ENCODE measurements around the gene ARL10. TPM values are rescaled to one million over a fixed set of nuclear protein-coding genes. Genes with fewer than 3 reads are reported as not detected.

The ARL10 gene
- total RNA-seq, 1 experiment from 2014 or later = 0.05 TPM

- Histone ChIP-seq H3K79me2 (ENCODE audit: insufficient read depth, low read length) (no peaks in the 10 kb centered on the region), H3K4me2 (ENCODE audit: low read length) (no peak overlapping the region), H3K9me3 (ENCODE audit: control insufficient read depth in 1 of 2, insufficient read depth in 1 of 2, low read depth in 1 of 2, low read length in 2 of 2) (no peaks in the 10 kb centered on the region), H2AFZ (ENCODE audit: low read depth, low read length, poor library complexity, severe bottlenecking) (no peak overlapping the region), H3K9me2 (ENCODE audit: insufficient read depth) (no peaks in the 10 kb centered on the region), H3K36me3 (ENCODE audit: control insufficient read depth in 1 of 2, insufficient read depth in 2 of 2, low read length in 2 of 2) (no peaks in the 10 kb centered on the region; a peak in 1 of 4 replicates), H3K4me3 (replicated peaks in 1 of 2; ENCODE audit: low read depth in 1 of 2, low read length in 2 of 2) (no peak overlapping the region), H3K27me3 (ENCODE audit: insufficient read depth, low read length) (no peaks in the 10 kb centered on the region), H3K9ac (ENCODE audit: low read length) (no peak overlapping the region), H4K20me1 (ENCODE audit: insufficient read depth) (no peaks in the 10 kb centered on the region), H3K27ac (ENCODE audit: low read depth, low read length) (no peak overlapping the region), H3K4me1 (ENCODE audit: control insufficient read depth in 1 of 2, insufficient read depth in 2 of 2, low read length in 2 of 2) (no peaks in the 10 kb centered on the region)
- RAD21 ChIA-PET (ENCODE audit: low non-redundant PET in 1 of 2, low total read pairs in 2 of 2, uncharacterized antibody in 2 of 2, unreplicated experiment in 2 of 2) = no interaction called here
- DNase-seq (ENCODE audit: low read depth, low spot score) (no peak), ATAC-seq (no peak)
- POLR2A ChIA-PET = no interaction called here
- intact Hi-C loops (cut with micrococcal nuclease) = no loop called here
- CTCF ChIA-PET = no interaction called here
- BruUV-seq (replicated peaks) = no TSS peak
- TF ChIP-seq ATF3 (IDR thresholded peaks at IDR 0.05) (no peak), EZH2phosphoT487 (IDR thresholded peaks at IDR 0.05; ENCODE audit: borderline replicate concordance) (no peak), YY1 (IDR thresholded peaks at IDR 0.05; ENCODE audit: extremely low read depth, insufficient replicate concordance, low read depth, low read length) (no peak), FOSL1 (IDR thresholded peaks at IDR 0.05; ENCODE audit: low read depth) (no peak), SP1 (IDR thresholded peaks at IDR 0.05; ENCODE audit: low read depth) (no peak), EZH2 (IDR thresholded peaks at IDR 0.05) (no peak), JUND (IDR thresholded peaks at IDR 0.05) (no peak), SIN3A (IDR thresholded peaks at IDR 0.05; ENCODE audit: low read depth) (no peak), REST (IDR thresholded peaks at IDR 0.05; ENCODE audit: low read depth) (no peak), ZBTB33 (IDR thresholded peaks at IDR 0.05; ENCODE audit: extremely low read depth, insufficient replicate concordance, low read length) (no peak), CTCF (IDR thresholded peaks at IDR 0.05 in 2 of 3, conservative IDR thresholded peaks at IDR 0.05 in 1 of 3; ENCODE audit: borderline replicate concordance in 1 of 3, insufficient read depth in 1 of 3, low read depth in 2 of 3, low read length in 2 of 3) (no peak), POLR2A (IDR thresholded peaks at IDR 0.05; ENCODE audit: borderline replicate concordance, extremely low read depth, insufficient read depth, insufficient read length) (no peak), RAD21 (IDR thresholded peaks at IDR 0.05; ENCODE audit: low read depth) (no peak)
Measured at GRCh38 chr5:176339304-176339703, 26.0 kb upstream of the ARL10 start.
